ES-I3 (cell line): ENCODE data around the gene IL24.

ENCODE experiments used
- H3K36me3 ChIP-seq: 2 replicates; pipeline ENCODE4 v1.6.1; 2013; ENCODE audit warnings: mild to moderate bottlenecking, low read length, control low read depth, moderate library complexity; ENCODE audit not compliant: insufficient read depth
- H3K4me1 ChIP-seq: 2 replicates; pipeline ENCODE4 v1.6.1; 2013; ENCODE audit warnings: mild to moderate bottlenecking, control low read depth, low read length; ENCODE audit not compliant: insufficient read depth
- H3K9ac ChIP-seq: 2 replicates; pipeline ENCODE4 v1.6.1; 2013; ENCODE audit warnings: low read depth, mild to moderate bottlenecking, low read length, moderate library complexity
- H3K9me3 ChIP-seq: 2 replicates; pipeline ENCODE4 v1.6.1; 2013; ENCODE audit warnings: mild to moderate bottlenecking, low read length, moderate library complexity; ENCODE audit not compliant: control insufficient read depth, insufficient read depth

IL24 gene

DNA sequence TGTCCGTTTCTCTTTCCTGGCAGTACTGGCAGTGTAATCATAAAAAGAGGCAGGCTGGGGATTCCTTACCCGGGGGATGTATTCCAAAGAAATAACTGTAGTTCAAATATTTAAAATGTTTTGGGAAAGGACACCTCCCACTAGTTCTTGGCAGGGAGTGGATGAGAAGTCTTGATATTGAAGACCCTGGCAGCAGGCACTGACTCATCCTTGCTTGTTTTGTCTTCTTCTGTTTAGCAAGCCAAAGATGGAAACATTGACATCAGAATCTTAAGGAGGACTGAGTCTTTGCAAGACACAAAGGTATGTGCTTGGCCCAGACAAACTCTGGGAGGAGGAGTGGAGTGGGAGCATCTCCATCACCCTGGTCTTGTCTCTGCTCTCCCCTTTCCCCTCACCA is 31.2 kb upstream of the IL24 start:
- Histone ChIP-seq H3K9me3 (no peaks in the 10 kb centered on the region), H3K9ac (no peak overlapping the region), H3K36me3 (no peaks in the 10 kb centered on the region), H3K4me1 (no peaks in the 10 kb centered on the region)

DNA sequence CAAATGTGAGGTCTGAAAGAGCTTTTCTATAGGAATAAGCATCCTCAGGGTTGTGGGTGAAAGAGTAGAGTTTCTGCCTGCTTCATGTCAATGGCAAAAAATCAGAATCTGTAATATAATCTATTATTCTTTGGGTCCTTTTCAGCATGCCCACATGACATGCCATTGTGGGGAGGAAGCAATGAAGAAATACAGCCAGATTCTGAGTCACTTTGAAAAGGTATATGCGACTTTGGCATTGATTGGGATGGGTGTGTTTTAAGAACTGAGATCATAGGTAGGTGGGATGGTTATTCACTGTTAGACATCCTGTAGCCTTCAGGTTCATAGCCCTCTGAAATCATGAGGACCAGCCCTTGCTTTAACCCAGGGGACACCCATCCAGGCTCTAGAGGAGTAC is 30.0 kb upstream of the IL24 start:
- Histone ChIP-seq H3K9me3 (no peaks in the 10 kb centered on the region), H3K9ac (no peak overlapping the region), H3K36me3 (no peaks in the 10 kb centered on the region), H3K4me1 (no peaks in the 10 kb centered on the region)

DNA sequence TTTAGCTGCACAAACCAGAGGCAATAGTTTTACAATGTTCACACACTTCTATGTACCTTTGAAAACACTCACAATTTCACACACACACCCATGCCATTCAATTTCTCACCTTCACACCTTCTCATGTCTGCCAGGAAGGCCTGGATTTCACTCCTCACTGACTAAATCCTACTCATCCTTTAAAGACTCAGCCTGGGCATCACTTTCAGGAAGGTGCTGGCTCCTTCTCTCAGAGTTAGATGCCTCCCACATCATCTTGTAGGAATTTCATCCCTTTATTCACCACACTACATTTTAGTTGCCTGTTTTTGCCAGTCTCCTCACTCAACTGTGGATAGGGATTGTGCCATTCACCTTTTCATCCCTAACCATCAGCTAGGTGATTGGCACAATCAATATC is 29.5 kb upstream of the IL24 start:
- no peaks in the 10 kb centered on the region for H3K4me1 ChIP-seq
- no peaks in the 10 kb centered on the region for H3K36me3 ChIP-seq
- H3K9ac ChIP-seq, result no peak overlapping the region
- no peaks in the 10 kb centered on the region for H3K9me3 ChIP-seq

DNA sequence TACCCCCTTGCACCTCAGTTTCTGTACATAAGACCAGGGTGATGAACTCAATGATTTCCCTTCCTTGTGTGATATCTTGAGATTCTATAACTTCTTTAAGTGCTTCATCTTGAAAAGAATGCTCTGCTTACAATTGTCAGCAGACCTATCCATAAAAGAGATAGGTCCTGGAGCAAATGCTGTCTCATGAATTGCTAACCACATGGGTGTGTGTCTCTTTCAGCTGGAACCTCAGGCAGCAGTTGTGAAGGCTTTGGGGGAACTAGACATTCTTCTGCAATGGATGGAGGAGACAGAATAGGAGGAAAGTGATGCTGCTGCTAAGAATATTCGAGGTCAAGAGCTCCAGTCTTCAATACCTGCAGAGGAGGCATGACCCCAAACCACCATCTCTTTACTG is 29.0 kb upstream of the IL24 start:
- no peaks in the 10 kb centered on the region for H3K9me3 ChIP-seq
- no peak overlapping the region for H3K9ac ChIP-seq
- H3K36me3 ChIP-seq, result no peaks in the 10 kb centered on the region
- H3K4me1 ChIP-seq, result no peaks in the 10 kb centered on the region

- Histone ChIP-seq H3K4me1 (no peaks in the 10 kb centered on the region), H3K9ac (no peak overlapping the region), H3K36me3 (no peaks in the 10 kb centered on the region), H3K9me3 (no peaks in the 10 kb centered on the region)
Observed at GRCh38 chr1:206872139-206872538, 25.1 kb upstream of the IL24 start.

DNA sequence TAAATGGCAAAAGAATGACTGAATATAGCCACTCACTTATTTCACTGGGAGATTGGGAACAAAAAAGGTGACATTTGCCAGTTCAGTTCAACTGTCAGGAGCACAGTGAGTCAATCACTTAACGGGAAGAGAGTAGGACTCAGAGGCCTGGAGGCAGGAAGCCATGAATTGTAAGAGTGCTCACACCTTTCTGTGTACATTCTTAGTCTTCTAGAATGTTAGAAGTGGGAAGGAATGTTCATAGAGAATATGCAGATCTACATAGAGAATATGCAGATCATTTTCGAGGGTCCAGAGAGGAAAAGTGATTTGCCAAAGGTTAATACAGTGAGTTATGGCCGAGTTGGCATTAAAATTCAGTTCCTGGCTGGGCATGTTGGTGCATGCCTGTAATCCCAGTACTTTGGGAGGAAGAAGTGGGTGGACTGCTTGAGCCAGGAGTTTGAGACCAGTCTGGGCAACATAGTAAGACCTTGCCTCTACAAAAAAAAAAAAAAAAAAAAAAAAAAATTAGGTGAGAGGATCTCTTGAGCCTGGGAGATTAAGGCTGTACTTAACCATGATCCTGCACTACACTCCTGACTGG is 23.5 kb upstream of the IL24 start:
- H3K4me1 ChIP-seq, result no peaks in the 10 kb centered on the region
- H3K9me3 ChIP-seq, result 0 out of 2 replicates have a peak, but pooled peaks cover 4% of the 10 kb centered on the region
- no peak overlapping the region for H3K9ac ChIP-seq

GRCh38 chr1:206875752-206876377 is 21.4 kb upstream of the IL24 start:
- Histone ChIP-seq H3K9me3 (0 out of 2 replicates have a peak, but pooled peaks cover 4% of the 10 kb centered on the region), H3K4me1 (no peaks in the 10 kb centered on the region), H3K36me3 (no peaks in the 10 kb centered on the region), H3K9ac (no peak overlapping the region)

More for the DNA sequence above, 23.5 kb upstream of the IL24 start:
- H3K36me3 ChIP-seq, result no peaks in the 10 kb centered on the region

GRCh38 chr1:206878456-206878855 is 18.8 kb upstream of the IL24 start:
- H3K9me3 ChIP-seq, result peaks cover 8% of the 10 kb centered on the region; the same call in 1 of the 2 replicates
- no peak overlapping the region for H3K9ac ChIP-seq
- no peaks in the 10 kb centered on the region for H3K4me1 ChIP-seq
- no peaks in the 10 kb centered on the region for H3K36me3 ChIP-seq

- no peaks in the 10 kb centered on the region for H3K4me1 ChIP-seq
- H3K9me3 ChIP-seq, result peaks cover 8% of the 10 kb centered on the region; the same call in 1 of the 2 replicates
- H3K36me3 ChIP-seq, result no peaks in the 10 kb centered on the region
Observed at GRCh38 chr1:206880314-206880713, 16.9 kb upstream of the IL24 start.

DNA sequence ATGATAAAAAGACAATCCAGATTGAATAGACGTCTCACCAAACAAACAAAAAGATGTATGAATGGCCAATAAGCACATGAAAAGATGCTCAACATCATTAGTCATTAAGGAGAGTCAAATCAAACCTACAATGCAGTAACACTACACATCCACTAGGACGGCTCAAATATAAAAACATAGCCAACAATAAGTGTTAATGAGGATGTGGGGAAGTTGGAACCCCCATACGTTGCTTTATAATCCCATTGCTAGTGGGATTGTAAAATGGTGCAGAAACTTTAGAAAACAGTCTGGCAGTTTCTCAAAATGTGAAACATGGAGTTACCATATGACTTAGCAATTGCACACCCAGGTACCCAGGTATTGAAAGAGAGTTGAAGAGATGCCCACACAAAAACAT is 14.7 kb upstream of the IL24 start:
- H3K4me1 ChIP-seq, result no peaks in the 10 kb centered on the region
- no peak overlapping the region for H3K9ac ChIP-seq
- H3K9me3 ChIP-seq, result peaks cover 8% of the 10 kb centered on the region; the same call in 1 of the 2 replicates
- no peaks in the 10 kb centered on the region for H3K36me3 ChIP-seq

More at GRCh38 chr1:206880314-206880713, 16.9 kb upstream of the IL24 start:
- H3K9ac ChIP-seq, result no peak overlapping the region

GRCh38 chr1:206883160-206883559 is 14.1 kb upstream of the IL24 start:
- peaks cover 8% of the 10 kb centered on the region; the same call in 1 of the 2 replicates for H3K9me3 ChIP-seq
- H3K36me3 ChIP-seq, result no peaks in the 10 kb centered on the region
- H3K9ac ChIP-seq, result no peak overlapping the region
- H3K4me1 ChIP-seq, result no peaks in the 10 kb centered on the region

- peaks cover 3% of the 10 kb centered on the region; the same call in 1 of the 2 replicates for H3K9me3 ChIP-seq
- no peaks in the 10 kb centered on the region for H3K4me1 ChIP-seq
- H3K9ac ChIP-seq, result no peak overlapping the region
- H3K36me3 ChIP-seq, result no peaks in the 10 kb centered on the region
Observed at GRCh38 chr1:206883876-206884275, 13.4 kb upstream of the IL24 start.

- H3K9me3 ChIP-seq, result peaks cover 3% of the 10 kb centered on the region; the same call in 1 of the 2 replicates
- H3K36me3 ChIP-seq, result no peaks in the 10 kb centered on the region
- H3K9ac ChIP-seq, result no peak overlapping the region
Observed at GRCh38 chr1:206885341-206886060, 11.7 kb upstream of the IL24 start.

DNA sequence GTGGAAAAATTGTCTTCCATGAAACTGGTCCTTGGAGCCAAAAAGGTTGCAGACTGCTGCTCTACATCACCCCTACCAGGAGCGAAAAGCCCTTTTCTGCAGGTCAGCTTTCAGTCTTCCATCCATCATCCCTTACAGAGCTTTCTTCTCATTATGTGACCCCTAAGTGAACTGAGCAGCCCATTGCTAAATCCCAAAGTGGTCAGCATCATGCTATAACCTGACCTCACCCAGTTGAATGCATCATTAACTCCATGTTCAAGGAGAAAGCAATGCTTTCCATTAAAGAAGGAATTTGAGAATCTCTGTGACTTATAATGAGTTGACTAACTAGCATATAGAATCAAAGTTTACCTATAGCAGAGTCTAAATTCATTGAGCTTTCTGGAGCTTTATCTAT is 10.4 kb upstream of the IL24 start:
- Histone ChIP-seq H3K36me3 (no peaks in the 10 kb centered on the region), H3K4me1 (peaks cover 11% of the 10 kb centered on the region; the same call in 1 of the 2 replicates), H3K9ac (no peak overlapping the region), H3K9me3 (0 out of 2 replicates have a peak, but pooled peaks cover under 1% of the 10 kb centered on the region)

More at GRCh38 chr1:206885341-206886060, 11.7 kb upstream of the IL24 start:
- H3K4me1 ChIP-seq, result peaks cover 8% of the 10 kb centered on the region; the same call in 1 of the 2 replicates
